GM12878 (cell line): ENCODE measurements around the gene SGSM2. TPM values are rescaled to one million over a fixed set of nuclear protein-coding genes. Genes with fewer than 3 reads are reported as not detected.

Experiments
- ATAC-seq: fragments of 200-7000 bp; cut with Tn5 transposase; 3 replicates; pipeline ENCODE4 v1.9.1; 2020; ENCODE audit warnings: mild to moderate bottlenecking, moderate library complexity
- BruUV-seq: library from RNA; stranded (reverse); fragments of 400-500 nt; replicated peaks from 2 replicates; lab custom pipeline; 2021; lab: Mats Ljungman, UMichigan
- CTCF ChIA-PET: fragments of 300-600 bp; sonication (Branson Sonifier 250); formaldehyde crosslinking; extraction: SDS; loops from one replicate; lab custom pipeline; 2021; ENCODE audit warnings: inconsistent platforms; lab: Yijun Ruan, JAX
- POLR2A ChIA-PET: fragments of 350-600 bp; formaldehyde crosslinking; extraction: SDS; loops from one replicate; lab custom pipeline; 2021; ENCODE audit warnings: inconsistent platforms; lab: Charles Lee
- RAD21 ChIA-PET: fragments of 300-600 bp; sonication (Branson Sonifier 250); formaldehyde crosslinking; loops from one replicate; lab custom pipeline; 2023; ENCODE audit warnings: antibody characterized with exemption; ENCODE audit not compliant: unreplicated experiment; lab: Charles Lee
- SMC1A ChIA-PET: fragments of 300-600 bp; sonication (Branson Sonifier 250); formaldehyde crosslinking; loops from one replicate; lab custom pipeline; 2023; ENCODE audit not compliant: unreplicated experiment, uncharacterized antibody; lab: Charles Lee
- DNase-seq: peaks from one replicate; pipeline ENCODE4 v3.0.0-alpha.2; 2011; ENCODE audit warnings: low read depth, low spot score
- FAIRE-seq: peaks from 3 replicates; lab custom pipeline; 2011; peaks lifted over from hg19 to GRCh38; lab: Jason Lieb, UNC
- H2AFZ ChIP-seq: 2 replicates; pipeline ENCODE4 v1.6.0; 2011; ENCODE audit warnings: low read depth, low read length, control low read depth; ENCODE audit not compliant: control insufficient read depth
- H3K27ac ChIP-seq: 2 replicates; pipeline ENCODE4 v1.5.1; 2011; ENCODE audit warnings: control low read depth; ENCODE audit not compliant: control insufficient read depth, insufficient read depth
- H3K27me3 ChIP-seq, 2 experiments: replicated peaks in 1 of 2; 2 replicates each; pipeline versions ENCODE4 v1.6.0 to v1.6.1; 2011; ENCODE audit warnings: low read length in 1 of 2; ENCODE audit not compliant: control insufficient read depth in 2 of 2, insufficient read depth in 2 of 2
- H3K36me3 ChIP-seq, 2 experiments: 2 replicates each; pipeline ENCODE4 v1.5.1; 2011; ENCODE audit warnings: low read length in 1 of 2; ENCODE audit not compliant: control insufficient read depth in 2 of 2, insufficient read depth in 2 of 2
- H3K4me1 ChIP-seq: 2 replicates; pipeline ENCODE4 v1.6.1; 2011; ENCODE audit warnings: mild to moderate bottlenecking, low read length, moderate library complexity, mixed read lengths; ENCODE audit not compliant: control insufficient read depth, insufficient read depth
- H3K4me2 ChIP-seq: 2 replicates; pipeline ENCODE4 v1.6.0; 2011; ENCODE audit warnings: control low read depth; ENCODE audit not compliant: control insufficient read depth, insufficient read depth
- H3K4me3 ChIP-seq: fragments of 200-600 bp; sonication (generic); 2 replicates; pipeline ENCODE4 v1.5.1; 2016
- H3K79me2 ChIP-seq: 2 replicates; pipeline ENCODE4 v1.6.0; 2011; ENCODE audit warnings: low read length; ENCODE audit not compliant: control insufficient read depth, insufficient read depth
- H3K9ac ChIP-seq: 2 replicates; pipeline ENCODE4 v1.8.0; 2011; ENCODE audit warnings: low read length, control low read depth, mixed read lengths; ENCODE audit not compliant: control insufficient read depth, insufficient read depth
- H3K9me3 ChIP-seq: replicated peaks from 3 replicates; pipeline ENCODE4 v1.5.1; 2011; ENCODE audit warnings: mild to moderate bottlenecking, low read length; ENCODE audit not compliant: control insufficient read depth, insufficient read depth
- H4K20me1 ChIP-seq: 2 replicates; pipeline ENCODE4 v1.6.0; 2011; ENCODE audit not compliant: control insufficient read depth, insufficient read depth
- EZH2 ChIP-seq: IDR thresholded peaks from 2 replicates; pipeline ENCODE4 v1.6.1; 2012; ENCODE audit warnings: low read depth, mild to moderate bottlenecking, control low read depth, inconsistent platforms, low read length, borderline replicate concordance; ENCODE audit not compliant: control insufficient read depth
- JUND ChIP-seq: IDR thresholded peaks from 2 replicates; pipeline ENCODE4 v1.6.1; 2012; ENCODE audit warnings: low read depth, mild to moderate bottlenecking, low read length, improper control_type of control experiment, moderate library complexity
- RB1 ChIP-seq: fragments of 450-650 bp; formaldehyde crosslinking; IDR thresholded peaks from 2 replicates; pipeline ENCODE4 v1.6.1; 2017; ENCODE audit warnings: mild to moderate bottlenecking, borderline replicate concordance
- SREBF1 ChIP-seq: IDR thresholded peaks from 2 replicates; pipeline ENCODE4 v1.6.1; 2012; ENCODE audit warnings: mild to moderate bottlenecking, low read length
- TAF1 ChIP-seq: IDR thresholded peaks from 2 replicates; pipeline ENCODE4 v1.6.1; 2011; ENCODE audit warnings: mild to moderate bottlenecking, low read depth, low read length, borderline replicate concordance
- YBX1 ChIP-seq: fragments of 450-650 bp; IDR thresholded peaks from 2 replicates; pipeline ENCODE4 v1.6.1; 2016; ENCODE audit warnings: antibody characterized with exemption
- ZNF384 ChIP-seq: IDR thresholded peaks from 2 replicates; pipeline ENCODE4 v1.6.1; 2012; ENCODE audit warnings: low read depth, mild to moderate bottlenecking, low read length, improper control_type of control experiment, borderline replicate concordance
- WGBS: methylation state at CpG from one replicate; pipeline ENCODE4 v1.1.6; 2016; ENCODE audit warnings: low lambda C conversion rate; ENCODE audit not compliant: insufficient replicate concordance, insufficient coverage; ENCODE audit errors: missing lambda C conversion rate; 5-methylcytosine and 5-hydroxymethylcytosine counted together
- in situ Hi-C: fragments of 300-500 bp; cut with MboI; formaldehyde crosslinking; loops from 9 replicates; pipeline ENCODE4 v1.14.3; 2018; ENCODE audit warnings: mixed read lengths
- intact Hi-C: fragments of 100-400 bp; cut with micrococcal nuclease; formaldehyde crosslinking; loops from one replicate; pipeline ENCODE4 v1.14.2; 2022; ENCODE audit not compliant: unreplicated experiment
- polyA plus RNA-seq, 11 experiments: library from polyadenylated mRNA; depleted of rRNA in 4 of 11; unstranded in 6 of 11; stranded (reverse) in 5 of 11; fragments of >200 nt; fragmentation: Nextera tagmentation in 4 of 11; fragmentation: Illumina TruSeq in 1 of 11; extraction: Ambion mirVana in 4 of 11; extraction: Trizol in 1 of 11; gene quantifications; 1 replicate in 1 of 11; 2 replicates in 10 of 11; pipeline versions ENCODE4 v1.2.1 to v1.2.3, GENCODE V29; 2011 to 2016; ENCODE audit warnings: inconsistent platforms in 2 of 11, missing spikeins in 2 of 11, low read depth in 1 of 11
- total RNA-seq, 4 experiments: library from RNA; depleted of rRNA in 3 of 4; stranded (reverse); fragments of >200 nt in 3 of 4; fragmentation: Illumina TruSeq in 1 of 4; extraction: Trizol in 1 of 4; gene quantifications; 2 replicates each; pipeline versions ENCODE4 v1.2.1 to v1.2.3, GENCODE V29; 2013 to 2021
- TF ChIP-seq, protein P1 (sequence below): fragments of 450-650 bp; IDR thresholded peaks from 2 replicates; pipeline ENCODE4 v1.6.1; 2017; ENCODE audit warnings: mild to moderate bottlenecking, low read depth, inconsistent platforms; ENCODE audit not compliant: poor library complexity, severe bottlenecking
- TF ChIP-seq, protein P2 (sequence below): fragments of 450-650 bp; conservative IDR thresholded peaks from 2 replicates; pipeline ENCODE4 v1.6.1; 2017; ENCODE audit warnings: mild to moderate bottlenecking, moderate library complexity
- TF ChIP-seq, protein P3 (sequence below): fragments of 450-650 bp; IDR thresholded peaks from 2 replicates; pipeline ENCODE4 v1.6.1; 2017; ENCODE audit warnings: borderline replicate concordance

SGSM2 gene
- total and polyA plus RNA-seq, 10 of the 15 experiments (the other 5 are each of a cell fraction or from before 2014, with no cell fraction given) = 0.50 to 50.9 (median 18.5) TPM

DNA sequence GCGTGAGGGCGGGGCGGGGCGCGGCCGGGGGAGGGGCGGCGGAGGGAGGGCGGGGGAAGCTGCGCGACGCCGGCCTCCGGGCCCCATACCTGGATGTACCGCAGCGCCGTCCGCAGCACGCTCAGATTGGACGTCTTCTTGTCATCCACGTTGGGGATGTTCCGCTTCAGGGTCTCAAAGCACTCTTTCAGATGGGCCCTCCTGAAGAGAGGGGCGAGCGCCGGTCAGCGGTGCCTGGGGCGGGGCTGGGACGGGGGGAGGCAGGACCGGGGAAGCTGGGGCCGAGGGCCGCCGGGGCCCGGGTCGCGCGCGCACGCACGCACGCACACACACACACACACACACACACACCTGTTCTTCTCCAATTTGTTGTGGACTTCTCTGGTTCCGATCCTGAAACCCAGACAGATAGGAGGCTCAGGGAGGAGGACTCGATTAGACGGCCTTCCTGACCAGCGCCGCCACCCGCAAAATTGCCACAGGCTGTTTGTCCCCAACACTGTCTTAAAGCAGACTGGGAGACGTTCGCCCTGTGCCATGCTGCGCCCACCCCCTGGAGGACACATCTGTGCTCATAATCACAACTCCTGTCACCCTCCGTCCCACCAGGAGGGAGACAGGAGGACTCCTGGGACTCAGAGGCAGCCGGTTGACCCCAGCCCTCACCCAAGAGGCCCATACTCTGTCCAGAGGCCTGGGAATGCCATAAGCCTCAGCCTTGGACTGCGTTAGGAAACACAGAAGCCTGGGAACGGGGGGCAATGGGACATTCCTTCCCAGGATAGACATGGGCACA, 56.9 kb downstream of the SGSM2 start (continued):
- TF ChIP-seq, protein P1, sequence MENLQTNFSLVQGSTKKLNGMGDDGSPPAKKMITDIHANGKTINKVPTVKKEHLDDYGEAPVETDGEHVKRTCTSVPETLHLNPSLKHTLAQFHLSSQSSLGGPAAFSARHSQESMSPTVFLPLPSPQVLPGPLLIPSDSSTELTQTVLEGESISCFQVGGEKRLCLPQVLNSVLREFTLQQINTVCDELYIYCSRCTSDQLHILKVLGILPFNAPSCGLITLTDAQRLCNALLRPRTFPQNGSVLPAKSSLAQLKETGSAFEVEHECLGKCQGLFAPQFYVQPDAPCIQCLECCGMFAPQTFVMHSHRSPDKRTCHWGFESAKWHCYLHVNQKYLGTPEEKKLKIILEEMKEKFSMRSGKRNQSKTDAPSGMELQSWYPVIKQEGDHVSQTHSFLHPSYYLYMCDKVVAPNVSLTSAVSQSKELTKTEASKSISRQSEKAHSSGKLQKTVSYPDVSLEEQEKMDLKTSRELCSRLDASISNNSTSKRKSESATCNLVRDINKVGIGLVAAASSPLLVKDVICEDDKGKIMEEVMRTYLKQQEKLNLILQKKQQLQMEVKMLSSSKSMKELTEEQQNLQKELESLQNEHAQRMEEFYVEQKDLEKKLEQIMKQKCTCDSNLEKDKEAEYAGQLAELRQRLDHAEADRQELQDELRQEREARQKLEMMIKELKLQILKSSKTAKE = no peak
- TF ChIP-seq, protein P2, sequence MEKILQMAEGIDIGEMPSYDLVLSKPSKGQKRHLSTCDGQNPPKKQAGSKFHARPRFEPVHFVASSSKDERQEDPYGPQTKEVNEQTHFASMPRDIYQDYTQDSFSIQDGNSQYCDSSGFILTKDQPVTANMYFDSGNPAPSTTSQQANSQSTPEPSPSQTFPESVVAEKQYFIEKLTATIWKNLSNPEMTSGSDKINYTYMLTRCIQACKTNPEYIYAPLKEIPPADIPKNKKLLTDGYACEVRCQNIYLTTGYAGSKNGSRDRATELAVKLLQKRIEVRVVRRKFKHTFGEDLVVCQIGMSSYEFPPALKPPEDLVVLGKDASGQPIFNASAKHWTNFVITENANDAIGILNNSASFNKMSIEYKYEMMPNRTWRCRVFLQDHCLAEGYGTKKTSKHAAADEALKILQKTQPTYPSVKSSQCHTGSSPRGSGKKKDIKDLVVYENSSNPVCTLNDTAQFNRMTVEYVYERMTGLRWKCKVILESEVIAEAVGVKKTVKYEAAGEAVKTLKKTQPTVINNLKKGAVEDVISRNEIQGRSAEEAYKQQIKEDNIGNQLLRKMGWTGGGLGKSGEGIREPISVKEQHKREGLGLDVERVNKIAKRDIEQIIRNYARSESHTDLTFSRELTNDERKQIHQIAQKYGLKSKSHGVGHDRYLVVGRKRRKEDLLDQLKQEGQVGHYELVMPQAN = no peak
- TF ChIP-seq JUND (no peak), ZNF384 (no peak), YBX1 (no peak), SREBF1 (no peak)
- TF ChIP-seq, all 136 proteins: peak for 0

DNA sequence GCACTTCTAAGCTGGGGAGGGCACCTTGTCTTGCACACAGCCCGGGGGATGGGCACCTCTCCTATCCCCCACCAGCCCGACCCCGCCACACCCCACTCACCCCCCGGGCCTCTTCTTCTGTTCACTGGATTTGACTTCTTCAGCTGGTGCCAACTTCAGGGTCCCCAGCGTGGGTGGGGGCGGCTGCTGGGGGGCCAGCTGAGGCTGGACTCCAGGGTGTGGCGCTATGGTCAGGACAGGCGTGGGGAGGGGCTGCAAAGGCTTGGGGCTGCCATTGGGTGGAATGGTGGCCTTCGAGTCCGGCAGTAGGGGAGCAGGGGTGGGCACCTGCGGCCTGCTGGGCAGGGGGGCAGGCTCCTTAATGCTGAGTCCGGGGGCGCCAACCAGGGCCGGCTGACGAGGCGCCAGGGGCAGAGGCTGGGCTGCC, 57.5 kb downstream of the SGSM2 start:
- ChIA-PET RAD21 (no interaction called here), SMC1A (no interaction called here), POLR2A (no interaction called here), CTCF (interaction anchor here (4.7 kb wide), 1 partner anchor 12 kb away, joined by 73 read pairs; no protein-coding TSS in a partner anchor)
- H3K79me2 ChIP-seq = peaks cover 16% of the 10 kb centered on the region
- H3K9ac ChIP-seq = no peak overlapping the region
- FAIRE-seq (no peak), ATAC-seq (no peak), DNase-seq (no peak)
- in situ Hi-C loops = no loop called here
- no peak overlapping the region for H3K27ac ChIP-seq
- peaks cover 0 to 4% of the 10 kb centered on the region in 2 experiments; a peak in 1 of 4 replicates for H3K36me3 ChIP-seq
- no peak overlapping the region for H3K4me3 ChIP-seq
- BruUV-seq = no TSS peak
- H3K4me2 ChIP-seq = no peak overlapping the region
- 93% methylated on average over 9 of the region's 16 CpGs for WGBS
- H2AFZ ChIP-seq = no peak overlapping the region
- no peaks in the 10 kb centered on the region for H3K9me3 ChIP-seq
- H4K20me1 ChIP-seq = no peaks in the 10 kb centered on the region
- peaks cover 32% of the 10 kb centered on the region for H3K4me1 ChIP-seq
- intact Hi-C loops = no loop called here
- no peaks in the 10 kb centered on the region for H3K27me3 ChIP-seq
- TF ChIP-seq, protein P3, sequence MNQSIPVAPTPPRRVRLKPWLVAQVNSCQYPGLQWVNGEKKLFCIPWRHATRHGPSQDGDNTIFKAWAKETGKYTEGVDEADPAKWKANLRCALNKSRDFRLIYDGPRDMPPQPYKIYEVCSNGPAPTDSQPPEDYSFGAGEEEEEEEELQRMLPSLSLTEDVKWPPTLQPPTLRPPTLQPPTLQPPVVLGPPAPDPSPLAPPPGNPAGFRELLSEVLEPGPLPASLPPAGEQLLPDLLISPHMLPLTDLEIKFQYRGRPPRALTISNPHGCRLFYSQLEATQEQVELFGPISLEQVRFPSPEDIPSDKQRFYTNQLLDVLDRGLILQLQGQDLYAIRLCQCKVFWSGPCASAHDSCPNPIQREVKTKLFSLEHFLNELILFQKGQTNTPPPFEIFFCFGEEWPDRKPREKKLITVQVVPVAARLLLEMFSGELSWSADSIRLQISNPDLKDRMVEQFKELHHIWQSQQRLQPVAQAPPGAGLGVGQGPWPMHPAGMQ = no peak
- TF ChIP-seq RB1 = no peak
- no peak for TF ChIP-seq TAF1
- TF ChIP-seq EZH2 = no peak
- TF ChIP-seq, all 136 proteins: peak for 0
